ENCODE measurements around the gene GLI3.

Gene GLI3

GRCh38 chr7:42103020-42103419, 134.0 kb downstream of the GLI3 start:
- TF ChIP-seq CTCF (IDR thresholded peaks at IDR 0.05), result no peak
- no peaks in the 10 kb centered on the region for H3K36me3 ChIP-seq
- H3K4me1 ChIP-seq (ENCODE audit: control insufficient read depth in 1 of 2, insufficient read depth in 1 of 2, low read depth in 1 of 2, low read length in 1 of 2), result no peaks in the 10 kb centered on the region
- no peak overlapping the region for H3K27ac ChIP-seq
- peaks cover 8% of the 10 kb centered on the region for H3K27me3 ChIP-seq
- H3K4me3 ChIP-seq (ENCODE audit: low read depth in 1 of 2, low read length in 1 of 2), result no peak overlapping the region
- H3K9me3 ChIP-seq, result no peaks in the 10 kb centered on the region

GRCh38 chr7:42102301-42102700, 134.7 kb downstream of the GLI3 start:
- Histone ChIP-seq H3K4me3 (ENCODE audit: low read depth in 1 of 2, low read length in 1 of 2) (no peak overlapping the region), H3K27ac (no peak overlapping the region), H3K27me3 (peaks cover 3% of the 10 kb centered on the region), H3K9me3 (no peaks in the 10 kb centered on the region), H3K36me3 (no peaks in the 10 kb centered on the region), H3K4me1 (ENCODE audit: control insufficient read depth in 1 of 2, insufficient read depth in 1 of 2, low read depth in 1 of 2, low read length in 1 of 2) (no peaks in the 10 kb centered on the region)
- TF ChIP-seq CTCF (IDR thresholded peaks at IDR 0.05), result no peak

- Histone ChIP-seq H3K9me3 (no peaks in the 10 kb centered on the region), H3K36me3 (no peaks in the 10 kb centered on the region), H3K4me3 (ENCODE audit: low read depth in 1 of 2, low read length in 1 of 2) (no peak overlapping the region), H3K27me3 (no peaks in the 10 kb centered on the region), H3K27ac (no peak overlapping the region), H3K4me1 (ENCODE audit: control insufficient read depth in 1 of 2, insufficient read depth in 1 of 2, low read depth in 1 of 2, low read length in 1 of 2) (peaks cover 5 to 10% of the 10 kb centered on the region in 2 experiments)
- TF ChIP-seq CTCF (IDR thresholded peaks at IDR 0.05), result no peak
Observed at GRCh38 chr7:42100156-42100508, 136.9 kb downstream of the GLI3 start.

GRCh38 chr7:42099470-42100155, 137.4 kb downstream of the GLI3 start:
- H3K4me3 ChIP-seq (ENCODE audit: low read depth in 1 of 2, low read length in 1 of 2), result no peak overlapping the region
- no peaks in the 10 kb centered on the region for H3K9me3 ChIP-seq
- H3K36me3 ChIP-seq, result no peaks in the 10 kb centered on the region
- H3K4me1 ChIP-seq (ENCODE audit: control insufficient read depth in 1 of 2, insufficient read depth in 1 of 2, low read depth in 1 of 2, low read length in 1 of 2), result peaks cover 5 to 10% of the 10 kb centered on the region in 2 experiments
- H3K27ac ChIP-seq, result no peak overlapping the region
- H3K27me3 ChIP-seq, result no peaks in the 10 kb centered on the region
- no peak for TF ChIP-seq CTCF (IDR thresholded peaks at IDR 0.05)

- H3K4me3 ChIP-seq (ENCODE audit: low read depth in 1 of 2, low read length in 1 of 2), result no peak overlapping the region
- H3K27ac ChIP-seq, result no peak overlapping the region
- no peaks in the 10 kb centered on the region for H3K27me3 ChIP-seq
- H3K9me3 ChIP-seq, result no peaks in the 10 kb centered on the region
- H3K4me1 ChIP-seq (ENCODE audit: control insufficient read depth in 1 of 2, insufficient read depth in 1 of 2, low read depth in 1 of 2, low read length in 1 of 2), result peaks cover 5 to 10% of the 10 kb centered on the region in 2 experiments
- TF ChIP-seq CTCF (IDR thresholded peaks at IDR 0.05), result no peak
- no peaks in the 10 kb centered on the region for H3K36me3 ChIP-seq
Observed at GRCh38 chr7:42099066-42099465, 137.9 kb downstream of the GLI3 start.

Measured in neutrophil (primary cell).